Naive B cell (primary cell): ENCODE results near the gene FAR2. TPM values are rescaled to one million over a fixed set of nuclear protein-coding genes. Genes with fewer than 3 reads are reported as not detected.
"Not testable (repeated sequence)": the region's sequence is repeated elsewhere in the genome, so short reads cannot be mapped to it uniquely, and the experiment has no call there.

ENCODE experiments used
- ATAC-seq, 2 donors: fragments of 150-1000 bp; cut with Tn5 transposase; 2 replicates each; pipeline ENCODE4 v1.10.0; 2021; ENCODE audit warnings: low read depth in 2 of 2, mild to moderate bottlenecking in 2 of 2, moderate library complexity in 2 of 2
- DNase-seq: peaks from one replicate; pipeline ENCODE4 v3.0.0; 2022
- H3K27ac Mint-ChIP-seq, 6 donors: one replicate each; pipeline ENCODE4 v1.8.0; 2020 to 2022; ENCODE audit warnings: mild to moderate bottlenecking in 6 of 6, mixed read lengths in 6 of 6, moderate library complexity in 5 of 6, inconsistent platforms in 2 of 6
- H3K27me3 Mint-ChIP-seq, 3 donors: one replicate each; pipeline ENCODE4 v1.8.0; 2021 to 2022; ENCODE audit warnings: mixed read lengths in 3 of 3, mild to moderate bottlenecking in 1 of 3
- H3K36me3 Mint-ChIP-seq, 2 donors: one replicate each; pipeline ENCODE4 v1.8.0; 2020 to 2022; ENCODE audit warnings: mixed read lengths in 2 of 2, inconsistent platforms in 1 of 2, mild to moderate bottlenecking in 1 of 2
- H3K4me1 Mint-ChIP-seq, 3 donors: one replicate each; pipeline ENCODE4 v1.8.0; 2020 to 2022; ENCODE audit warnings: mixed read lengths in 3 of 3, inconsistent platforms in 1 of 3, mild to moderate bottlenecking in 1 of 3, moderate library complexity in 1 of 3
- H3K4me3 Mint-ChIP-seq, 8 donors: one replicate each; pipeline ENCODE4 v1.8.0; 2020 to 2022; ENCODE audit warnings: mild to moderate bottlenecking in 8 of 8, mixed read lengths in 8 of 8, moderate library complexity in 8 of 8, inconsistent platforms in 2 of 8
- H3K9me3 Mint-ChIP-seq, 7 donors: one replicate each; pipeline ENCODE4 v1.8.0; 2020 to 2022; ENCODE audit warnings: mixed read lengths in 7 of 7, mild to moderate bottlenecking in 5 of 7, inconsistent platforms in 2 of 7, moderate library complexity in 1 of 7
- polyA plus RNA-seq, 6 donors: library from polyadenylated mRNA; unstranded; fragments of 300-500 nt; fragmentation: Illumina TruSeq; gene quantifications; one replicate each; pipeline ENCODE4 v1.2.3, GENCODE V29; 2021; ENCODE audit warnings: low read depth in 6 of 6

FAR2 gene
- polyA plus RNA-seq, result 1 to 10 TPM in 1 of 6 donors, under 1 TPM in 3, not detected in 2; 0.23 to 1.0 (median 0.81) TPM

GRCh38 chr12:29148911-29149690 is at the start of gene FAR2:
TSS of gene FAR2 (plus strand) at chr12:29149278. CDS start at chr12:29270450, 121,172 bp downstream.
- DNase-seq (no peak), ATAC-seq (peak; percentile 36 to 53)
- Mint-ChIP-seq H3K9me3 (peaks cover 0 to 2% (median 0%) of the 10 kb centered on the region in 7 donors), H3K36me3 (no peaks in the 10 kb centered on the region), H3K27me3 (peaks cover 30 to 44% (median 34%) of the 10 kb centered on the region in 3 donors), H3K4me1 (peaks cover 9 to 40% (median 15%) of the 10 kb centered on the region in 3 donors), H3K27ac (peak within 1 kb of the TSS in 3 of 6 donors; percentile 6 to 69 (median 62)), H3K4me3 (peak within 1 kb of the TSS; percentile 60 to 94 (median 88))

- DNase-seq, result no peak
These were observed 46.3 kb upstream of the FAR2 start for GRCh38 chr12:29102741-29103140.

GRCh38 chr12:29103539-29103974 is 45.5 kb upstream of the FAR2 start:
- Mint-ChIP-seq H3K4me3 (peak overlapping the region; percentile 44 to 84 (median 62)), H3K27me3 (no peaks in the 10 kb centered on the region), H3K9me3 (peaks cover 0 to 7% (median 5%) of the 10 kb centered on the region in 7 donors), H3K4me1 (peaks cover 10 to 24% (median 22%) of the 10 kb centered on the region in 3 donors), H3K36me3 (peaks cover 0 to 9% of the 10 kb centered on the region in 2 donors), H3K27ac (peak overlapping the region; percentile 0 to 73 (median 11))
- DNase-seq (peak; percentile 18), ATAC-seq (peak; percentile 80 to 90)

More at GRCh38 chr12:29102741-29103140, 46.3 kb upstream of the FAR2 start:
- Mint-ChIP-seq H3K4me3 (peak overlapping the region in 2 of 8 donors; percentile 57 to 84), H3K36me3 (peaks cover 0 to 9% of the 10 kb centered on the region in 2 donors), H3K9me3 (peaks cover 0 to 7% (median 5%) of the 10 kb centered on the region in 7 donors), H3K27ac (no peak overlapping the region), H3K4me1 (peaks cover 10 to 24% (median 22%) of the 10 kb centered on the region in 3 donors), H3K27me3 (no peaks in the 10 kb centered on the region)
- no peak for ATAC-seq

GRCh38 chr12:29104516-29104915 is 44.6 kb upstream of the FAR2 start:
- Mint-ChIP-seq H3K36me3 (peaks cover 0 to 5% of the 10 kb centered on the region in 2 donors), H3K4me3 (no peak overlapping the region), H3K4me1 (peaks cover 10 to 24% (median 22%) of the 10 kb centered on the region in 3 donors), H3K9me3 (peaks cover 0 to 8% (median 3%) of the 10 kb centered on the region in 7 donors), H3K27me3 (no peaks in the 10 kb centered on the region), H3K27ac (peak overlapping the region in 1 of 6 donors; percentile 73)
- DNase-seq (no peak), ATAC-seq (no peak)

- ATAC-seq (no peak), DNase-seq (no peak)
- no peaks in the 10 kb centered on the region for H3K27me3 Mint-ChIP-seq
- no peaks in the 10 kb centered on the region for H3K4me1 Mint-ChIP-seq
- peak overlapping the region in 1 of 6 donors; percentile 8 for H3K27ac Mint-ChIP-seq
- H3K9me3 Mint-ChIP-seq, result peaks cover 4 to 51% (median 21%) of the 10 kb centered on the region in 7 donors
- no peak overlapping the region for H3K4me3 Mint-ChIP-seq
- peaks cover 5 to 6% of the 10 kb centered on the region in 2 donors for H3K36me3 Mint-ChIP-seq
These were observed 38.3 kb upstream of the FAR2 start for GRCh38 chr12:29110506-29111442.

GRCh38 chr12:29113101-29113500 is 36.0 kb upstream of the FAR2 start:
- ATAC-seq (no peak), DNase-seq (no peak)
- Mint-ChIP-seq H3K36me3 (peaks cover 5 to 6% of the 10 kb centered on the region in 2 donors), H3K27me3 (no peaks in the 10 kb centered on the region), H3K4me3 (no peak overlapping the region), H3K27ac (no peak overlapping the region), H3K9me3 (peaks cover 4 to 51% (median 21%) of the 10 kb centered on the region in 7 donors), H3K4me1 (no peaks in the 10 kb centered on the region)

- Mint-ChIP-seq H3K4me3 (no peak overlapping the region), H3K27ac (no peak overlapping the region), H3K9me3 (peaks cover 4 to 28% (median 10%) of the 10 kb centered on the region in 7 donors), H3K4me1 (no peaks in the 10 kb centered on the region), H3K36me3 (no peaks in the 10 kb centered on the region), H3K27me3 (no peaks in the 10 kb centered on the region)
- DNase-seq (no peak), ATAC-seq (no peak)
These were observed 32.7 kb upstream of the FAR2 start for GRCh38 chr12:29116414-29116813.

- H3K27ac Mint-ChIP-seq, result no peak overlapping the region
- H3K27me3 Mint-ChIP-seq, result peaks cover 0 to 7% (median 0%) of the 10 kb centered on the region in 3 donors
- H3K4me3 Mint-ChIP-seq, result no peak overlapping the region
- no peaks in the 10 kb centered on the region for H3K36me3 Mint-ChIP-seq
- ATAC-seq (no peak), DNase-seq (no peak)
- peaks cover 0 to 1% (median 0%) of the 10 kb centered on the region in 7 donors for H3K9me3 Mint-ChIP-seq
- no peaks in the 10 kb centered on the region for H3K4me1 Mint-ChIP-seq
These were observed 17.5 kb upstream of the FAR2 start for GRCh38 chr12:29131539-29131938.

- DNase-seq, result no peak
- Mint-ChIP-seq H3K4me1 (no peaks in the 10 kb centered on the region), H3K4me3 (no peak overlapping the region), H3K27ac (no peak overlapping the region), H3K36me3 (no peaks in the 10 kb centered on the region), H3K9me3 (peaks cover 0 to 1% (median 0%) of the 10 kb centered on the region in 7 donors), H3K27me3 (peaks cover 0 to 12% (median 0%) of the 10 kb centered on the region in 3 donors)
- no peak for ATAC-seq
These were observed 16.8 kb upstream of the FAR2 start for GRCh38 chr12:29132316-29132715.

GRCh38 chr12:29133181-29133580 is 15.9 kb upstream of the FAR2 start:
- H3K27me3 Mint-ChIP-seq, result peaks cover 0 to 14% (median 0%) of the 10 kb centered on the region in 3 donors

GRCh38 chr12:29133680-29134079 is 15.4 kb upstream of the FAR2 start:
- no peak for ATAC-seq
- Mint-ChIP-seq H3K9me3 (peaks cover 0 to 2% (median 0%) of the 10 kb centered on the region in 7 donors), H3K27me3 (peaks cover 0 to 14% (median 3%) of the 10 kb centered on the region in 3 donors), H3K36me3 (peaks cover 0 to under 1% of the 10 kb centered on the region in 2 donors), H3K27ac (no peak overlapping the region), H3K4me1 (no peaks in the 10 kb centered on the region), H3K4me3 (no peak overlapping the region)
- DNase-seq, result no peak

More at GRCh38 chr12:29133181-29133580, 15.9 kb upstream of the FAR2 start:
- DNase-seq (no peak), ATAC-seq (no peak)
- no peaks in the 10 kb centered on the region for H3K36me3 Mint-ChIP-seq
- H3K4me3 Mint-ChIP-seq, result no peak overlapping the region
- H3K4me1 Mint-ChIP-seq, result no peaks in the 10 kb centered on the region
- H3K9me3 Mint-ChIP-seq, result peaks cover 0 to 1% (median 0%) of the 10 kb centered on the region in 7 donors
- H3K27ac Mint-ChIP-seq, result no peak overlapping the region

GRCh38 chr12:29138256-29138655 is 10.8 kb upstream of the FAR2 start:
- peaks cover 2 to 15% of the 10 kb centered on the region in 2 donors for H3K36me3 Mint-ChIP-seq
- peaks cover 0 to 26% (median 9%) of the 10 kb centered on the region in 7 donors for H3K9me3 Mint-ChIP-seq
- H3K27ac Mint-ChIP-seq, result not testable (repeated sequence)

GRCh38 chr12:29138855-29139254 is 10.2 kb upstream of the FAR2 start:
- not testable (repeated sequence) for ATAC-seq, H3K27ac Mint-ChIP-seq, H3K4me1 Mint-ChIP-seq, H3K4me3 Mint-ChIP-seq, DNase-seq, H3K27me3 Mint-ChIP-seq
- Mint-ChIP-seq H3K36me3 (peaks cover 4 to 15% of the 10 kb centered on the region in 2 donors), H3K9me3 (peaks cover 0 to 28% (median 7%) of the 10 kb centered on the region in 7 donors)

More at GRCh38 chr12:29138256-29138655, 10.8 kb upstream of the FAR2 start:
- not testable (repeated sequence) for ATAC-seq, H3K4me3 Mint-ChIP-seq, H3K4me1 Mint-ChIP-seq, H3K27me3 Mint-ChIP-seq, DNase-seq
